Activated naive CD4-positive, alpha-beta T cell treated with anti-CD3 and anti-CD28 coated beads for 36 hours (primary cell): Measurements from ENCODE around the gene HMGXB3. TPM values are rescaled to one million over a fixed set of nuclear protein-coding genes. Genes with fewer than 3 reads are reported as not detected.
A peak's percentile ranks its signal among the peaks of the same experiment; 100 is the strongest.

Experiments used
- CTCF ChIA-PET: fragments of 350-600 bp; sonication (Branson Sonifier 250); formaldehyde crosslinking; loops from one replicate; lab custom pipeline; 2021; ENCODE audit warnings: antibody characterized with exemption; lab: Charles Lee
- DNase-seq: peaks from one replicate; pipeline ENCODE4 v3.0.0-alpha.2; 2020
- H3K27ac Mint-ChIP-seq: one replicate; pipeline ENCODE4 v1.8.0; 2021; ENCODE audit warnings: mild to moderate bottlenecking, mixed read lengths
- H3K27me3 Mint-ChIP-seq: one replicate; pipeline ENCODE4 v1.8.0; 2021; ENCODE audit warnings: low read depth, mixed read lengths
- H3K36me3 Mint-ChIP-seq: one replicate; pipeline ENCODE4 v1.8.0; 2021; ENCODE audit warnings: low read depth, mixed read lengths
- H3K4me1 Mint-ChIP-seq: one replicate; pipeline ENCODE4 v1.8.0; 2021; ENCODE audit warnings: low read depth, mixed read lengths
- H3K4me3 Mint-ChIP-seq: one replicate; pipeline ENCODE4 v1.8.0; 2021; ENCODE audit warnings: mild to moderate bottlenecking, moderate library complexity, mixed read lengths
- H3K9me3 Mint-ChIP-seq: one replicate; pipeline ENCODE4 v1.8.0; 2021; ENCODE audit warnings: mixed read lengths
- intact Hi-C: fragments of 100-400 bp; cut with micrococcal nuclease; formaldehyde crosslinking; loops from one replicate; pipeline ENCODE4 v1.15.1; 2023
- total RNA-seq, 2 experiments: library from RNA; stranded (reverse); gene quantifications; one replicate each; pipeline ENCODE4 v1.2.3, GENCODE V29; 2021

Gene HMGXB3, protein sequence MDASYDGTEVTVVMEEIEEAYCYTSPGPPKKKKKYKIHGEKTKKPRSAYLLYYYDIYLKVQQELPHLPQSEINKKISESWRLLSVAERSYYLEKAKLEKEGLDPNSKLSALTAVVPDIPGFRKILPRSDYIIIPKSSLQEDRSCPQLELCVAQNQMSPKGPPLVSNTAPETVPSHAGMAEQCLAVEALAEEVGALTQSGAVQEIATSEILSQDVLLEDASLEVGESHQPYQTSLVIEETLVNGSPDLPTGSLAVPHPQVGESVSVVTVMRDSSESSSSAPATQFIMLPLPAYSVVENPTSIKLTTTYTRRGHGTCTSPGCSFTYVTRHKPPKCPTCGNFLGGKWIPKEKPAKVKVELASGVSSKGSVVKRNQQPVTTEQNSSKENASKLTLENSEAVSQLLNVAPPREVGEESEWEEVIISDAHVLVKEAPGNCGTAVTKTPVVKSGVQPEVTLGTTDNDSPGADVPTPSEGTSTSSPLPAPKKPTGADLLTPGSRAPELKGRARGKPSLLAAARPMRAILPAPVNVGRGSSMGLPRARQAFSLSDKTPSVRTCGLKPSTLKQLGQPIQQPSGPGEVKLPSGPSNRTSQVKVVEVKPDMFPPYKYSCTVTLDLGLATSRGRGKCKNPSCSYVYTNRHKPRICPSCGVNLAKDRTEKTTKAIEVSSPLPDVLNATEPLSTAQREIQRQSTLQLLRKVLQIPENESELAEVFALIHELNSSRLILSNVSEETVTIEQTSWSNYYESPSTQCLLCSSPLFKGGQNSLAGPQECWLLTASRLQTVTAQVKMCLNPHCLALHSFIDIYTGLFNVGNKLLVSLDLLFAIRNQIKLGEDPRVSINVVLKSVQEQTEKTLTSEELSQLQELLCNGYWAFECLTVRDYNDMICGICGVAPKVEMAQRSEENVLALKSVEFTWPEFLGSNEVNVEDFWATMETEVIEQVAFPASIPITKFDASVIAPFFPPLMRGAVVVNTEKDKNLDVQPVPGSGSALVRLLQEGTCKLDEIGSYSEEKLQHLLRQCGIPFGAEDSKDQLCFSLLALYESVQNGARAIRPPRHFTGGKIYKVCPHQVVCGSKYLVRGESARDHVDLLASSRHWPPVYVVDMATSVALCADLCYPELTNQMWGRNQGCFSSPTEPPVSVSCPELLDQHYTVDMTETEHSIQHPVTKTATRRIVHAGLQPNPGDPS (N-terminal part only)
- 10 to 100 TPM; 24.3 to 26.8 TPM for total RNA-seq

DNA sequence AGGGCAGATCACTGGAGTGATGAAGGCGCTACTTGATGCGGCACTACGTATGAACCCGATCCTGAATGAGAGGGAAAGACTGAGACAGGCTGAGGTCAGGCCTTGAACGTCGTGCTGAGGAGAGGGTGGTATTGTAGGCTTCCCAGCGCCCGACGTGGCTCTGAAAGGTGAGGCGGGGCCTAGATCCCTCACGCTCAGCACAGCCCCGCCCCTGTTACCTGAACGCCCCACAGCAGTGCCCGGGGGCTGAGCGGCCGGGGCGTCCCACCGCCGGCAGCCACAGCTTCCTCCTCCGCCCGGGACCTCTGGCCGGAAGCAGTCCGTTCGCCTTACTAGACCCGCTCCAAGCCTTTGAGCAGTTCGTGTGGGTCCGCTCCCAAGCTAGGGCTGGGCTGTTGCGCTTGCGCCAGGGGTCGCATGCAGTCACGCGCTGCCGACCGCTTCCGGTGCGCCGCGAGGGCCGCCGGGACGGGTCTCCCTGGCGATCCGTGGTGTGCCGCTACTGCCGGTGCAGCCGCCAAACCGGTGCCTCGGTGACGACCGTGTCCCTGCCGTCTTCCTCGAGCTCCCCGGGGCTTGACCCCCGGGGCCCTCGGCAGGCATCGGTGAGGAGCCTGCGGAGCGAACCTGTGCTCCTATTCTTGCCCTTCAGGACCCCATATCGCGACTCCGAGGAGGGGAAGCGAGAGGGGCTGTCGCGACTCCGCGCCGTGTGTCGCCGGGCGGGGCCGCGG, at the start of gene HMGXB3, which contains the start of gene TIGD6:
TSS of gene HMGXB3 (plus strand) at position 484 of the 734 bp plus-strand sequence. CDS start 4,114 bp downstream, outside the sequence.
TSS of gene TIGD6 (minus strand) at position 399 of the 734 bp plus-strand sequence. CDS start 4,306 bp downstream, outside the sequence.
- peaks cover 39% of the 10 kb centered on the region for H3K4me1 Mint-ChIP-seq
- intact Hi-C loops: loop anchor here (1.0 to 5.0 kb wide), 7 partner anchors 40 to 1618 kb away; partner anchors contain the start of genes CD74, FBXO38, PPARGC1B and SLC26A2
- peaks cover 11% of the 10 kb centered on the region for H3K36me3 Mint-ChIP-seq
- no peaks in the 10 kb centered on the region for H3K9me3 Mint-ChIP-seq
- H3K27me3 Mint-ChIP-seq: no peaks in the 10 kb centered on the region
- H3K27ac Mint-ChIP-seq: peak within 1 kb of the TSS; percentile 85
- peak within 1 kb of the TSS; percentile 86 for H3K4me3 Mint-ChIP-seq
- DNase-seq: peak; percentile 91
- CTCF ChIA-PET: interaction anchor here (1.4 to 2.4 kb wide), 2 partner anchors 10 to 39 kb away, joined by 5 to 14 read pairs; no protein-coding TSS in a partner anchor

DNA sequence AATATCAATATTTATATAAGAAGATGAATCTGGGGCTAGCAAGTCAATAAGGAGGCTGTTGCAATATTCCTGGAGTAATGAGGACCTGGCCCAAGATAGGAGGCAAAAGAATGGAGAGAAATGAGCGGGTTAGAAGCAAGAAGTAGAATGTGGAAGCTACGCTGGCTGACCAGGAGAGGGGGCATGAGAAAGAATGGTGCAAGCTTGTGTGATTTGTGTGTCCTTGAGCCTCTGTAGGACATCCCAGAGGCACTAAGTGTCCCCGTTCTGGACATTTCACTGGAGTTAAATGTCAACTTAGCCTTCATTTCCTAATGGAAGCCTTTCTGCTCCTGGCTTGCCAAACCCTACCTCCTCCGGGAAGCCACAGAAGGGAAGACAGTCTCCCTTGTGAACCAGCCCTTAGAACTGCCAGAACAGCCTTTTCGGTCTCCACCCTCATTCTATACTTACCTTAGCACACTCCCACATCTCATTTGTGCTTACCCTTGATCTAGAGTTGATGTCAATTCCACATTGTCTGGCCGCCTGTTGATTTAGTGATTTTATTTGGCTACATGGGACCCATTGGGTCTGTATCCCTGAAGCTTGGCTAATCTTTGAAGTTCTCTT, 49.3 kb upstream of the HMGXB3 start:
- Mint-ChIP-seq H3K4me1 (no peaks in the 10 kb centered on the region), H3K36me3 (no peaks in the 10 kb centered on the region), H3K4me3 (no peak overlapping the region), H3K27ac (no peak overlapping the region), H3K27me3 (peaks cover 2% of the 10 kb centered on the region), H3K9me3 (no peaks in the 10 kb centered on the region)
- CTCF ChIA-PET: interaction anchor here (1.0 to 1.4 kb wide), 4 partner anchors 8 to 39 kb away, joined by 3 to 6 read pairs (median 4); no protein-coding TSS in a partner anchor
- intact Hi-C loops: no loop called here
- no peak for DNase-seq

DNA sequence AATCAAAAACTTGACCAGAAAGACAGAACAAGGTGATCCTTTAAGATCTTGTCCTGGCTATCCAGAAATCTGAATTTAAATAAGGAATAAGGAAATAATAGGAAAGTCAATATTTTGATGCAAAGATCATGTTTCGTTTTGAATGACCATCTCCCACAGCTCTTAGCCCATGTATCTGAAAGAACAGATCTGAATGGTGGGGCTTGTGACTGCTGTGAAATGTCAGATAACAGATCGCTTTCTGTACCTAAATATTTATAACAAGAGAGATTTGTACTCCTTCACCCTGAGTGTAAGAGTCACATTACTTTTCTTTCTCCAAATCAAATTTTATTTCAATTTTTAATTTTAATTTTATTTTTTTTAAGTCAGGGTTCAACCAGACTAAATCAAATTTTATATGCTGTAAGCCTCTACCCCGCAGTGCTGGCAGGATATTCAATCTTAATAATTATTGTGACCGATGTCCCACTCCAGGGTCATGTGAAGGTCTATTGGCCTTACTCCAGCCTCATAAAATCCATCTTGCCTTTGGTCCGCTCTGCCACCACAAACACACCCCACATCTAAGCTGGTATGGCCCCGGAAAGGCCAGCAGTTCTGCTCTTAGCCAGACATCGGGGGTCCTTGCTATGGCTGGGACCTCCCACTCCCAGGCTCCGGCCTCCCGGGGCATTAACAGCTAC, 47.0 kb upstream of the HMGXB3 start:
- intact Hi-C loops: no loop called here
- no peak overlapping the region for H3K27ac Mint-ChIP-seq
- H3K36me3 Mint-ChIP-seq: no peaks in the 10 kb centered on the region
- H3K4me3 Mint-ChIP-seq: no peak overlapping the region
- H3K9me3 Mint-ChIP-seq: no peaks in the 10 kb centered on the region
- DNase-seq: no peak
- H3K27me3 Mint-ChIP-seq: peaks cover 2% of the 10 kb centered on the region
- CTCF ChIA-PET: no interaction called here
- no peaks in the 10 kb centered on the region for H3K4me1 Mint-ChIP-seq

DNA sequence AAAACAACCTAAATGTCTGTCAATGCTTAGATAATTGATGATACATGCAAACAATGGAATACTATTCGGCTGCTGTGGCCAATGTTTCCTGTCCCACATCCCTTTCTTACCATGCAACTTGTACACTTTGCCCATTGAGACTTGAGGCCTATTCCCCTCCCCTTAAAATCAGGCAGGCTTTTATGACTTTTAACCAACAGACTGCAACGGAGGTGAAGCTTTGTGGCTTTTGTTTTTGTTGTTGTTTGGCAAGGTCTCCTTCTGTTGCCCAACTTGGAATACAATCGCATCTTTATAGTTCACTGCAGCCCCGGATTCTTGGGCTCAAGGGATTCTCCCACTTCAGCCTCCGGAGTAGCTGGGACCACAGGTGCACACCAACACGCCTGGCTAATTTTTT, 45.7 kb upstream of the HMGXB3 start:
- no peaks in the 10 kb centered on the region for H3K36me3 Mint-ChIP-seq
- CTCF ChIA-PET: interaction anchor here (1.3 kb wide), 1 partner anchor 121 kb away, joined by 3 read pairs; no protein-coding TSS in a partner anchor
- peaks cover 9% of the 10 kb centered on the region for H3K4me1 Mint-ChIP-seq
- H3K27ac Mint-ChIP-seq: no peak overlapping the region
- no peak overlapping the region for H3K4me3 Mint-ChIP-seq
- no peak for DNase-seq
- no peaks in the 10 kb centered on the region for H3K9me3 Mint-ChIP-seq
- intact Hi-C loops: no loop called here
- H3K27me3 Mint-ChIP-seq: no peaks in the 10 kb centered on the region

DNA sequence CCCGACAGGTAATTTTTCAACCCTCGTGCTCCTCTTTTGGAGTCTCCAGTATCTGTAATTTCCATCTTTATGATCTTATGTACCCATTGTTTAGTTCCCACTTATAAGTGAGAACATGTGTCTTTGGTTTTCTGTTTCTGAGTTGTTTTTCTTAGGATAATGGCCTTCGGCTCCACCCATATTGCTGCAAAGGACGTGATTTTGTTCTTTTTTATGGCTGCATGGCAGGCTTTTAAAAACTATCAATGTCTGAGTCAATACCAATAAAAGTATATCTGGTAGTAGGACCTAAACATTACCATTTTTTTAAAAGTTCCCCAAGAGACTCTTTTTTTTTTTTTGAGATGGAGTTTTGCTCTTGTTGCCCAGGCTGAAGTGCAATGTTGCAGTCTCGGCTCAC, 43.9 kb upstream of the HMGXB3 start:
- Mint-ChIP-seq H3K9me3 (no peaks in the 10 kb centered on the region), H3K27ac (no peak overlapping the region), H3K27me3 (no peaks in the 10 kb centered on the region), H3K4me3 (no peak overlapping the region), H3K36me3 (peaks cover 2% of the 10 kb centered on the region), H3K4me1 (peaks cover 19% of the 10 kb centered on the region)
- DNase-seq: no peak
- CTCF ChIA-PET: interaction anchor here (0.6 to 3.4 kb wide), 2 partner anchors 9 to 18 kb away, joined by 3 to 21 read pairs; no protein-coding TSS in a partner anchor
- intact Hi-C loops: no loop called here

DNA sequence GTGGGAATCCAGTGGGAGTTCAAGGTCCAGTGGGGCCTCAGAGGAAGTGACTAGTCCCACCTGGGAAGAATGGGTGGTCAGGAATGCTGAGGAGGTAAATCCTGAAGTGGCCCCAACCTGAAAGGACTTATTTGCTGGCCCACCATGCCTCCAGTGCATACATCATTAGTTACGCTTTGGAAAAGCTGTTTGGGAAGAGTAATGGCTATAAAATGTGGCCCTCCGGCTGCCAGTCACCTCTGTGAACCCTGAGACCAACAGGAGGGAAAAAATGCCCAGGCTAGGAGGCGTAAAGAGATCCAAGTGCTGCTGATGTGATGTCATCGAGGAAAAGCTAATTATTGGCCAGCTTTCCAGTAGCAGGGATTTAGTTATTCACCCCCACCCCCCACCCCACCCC, 42.7 kb upstream of the HMGXB3 start:
- DNase-seq: no peak
- Mint-ChIP-seq H3K4me1 (peaks cover 30% of the 10 kb centered on the region), H3K27ac (no peak overlapping the region), H3K27me3 (no peaks in the 10 kb centered on the region), H3K4me3 (no peak overlapping the region), H3K36me3 (peaks cover 2% of the 10 kb centered on the region), H3K9me3 (no peaks in the 10 kb centered on the region)
- intact Hi-C loops: no loop called here
- CTCF ChIA-PET: interaction anchor here (0.5 to 3.4 kb wide), 6 partner anchors 10 to 1363 kb away, joined by 3 to 27 read pairs (median 5); no protein-coding TSS in a partner anchor

DNA sequence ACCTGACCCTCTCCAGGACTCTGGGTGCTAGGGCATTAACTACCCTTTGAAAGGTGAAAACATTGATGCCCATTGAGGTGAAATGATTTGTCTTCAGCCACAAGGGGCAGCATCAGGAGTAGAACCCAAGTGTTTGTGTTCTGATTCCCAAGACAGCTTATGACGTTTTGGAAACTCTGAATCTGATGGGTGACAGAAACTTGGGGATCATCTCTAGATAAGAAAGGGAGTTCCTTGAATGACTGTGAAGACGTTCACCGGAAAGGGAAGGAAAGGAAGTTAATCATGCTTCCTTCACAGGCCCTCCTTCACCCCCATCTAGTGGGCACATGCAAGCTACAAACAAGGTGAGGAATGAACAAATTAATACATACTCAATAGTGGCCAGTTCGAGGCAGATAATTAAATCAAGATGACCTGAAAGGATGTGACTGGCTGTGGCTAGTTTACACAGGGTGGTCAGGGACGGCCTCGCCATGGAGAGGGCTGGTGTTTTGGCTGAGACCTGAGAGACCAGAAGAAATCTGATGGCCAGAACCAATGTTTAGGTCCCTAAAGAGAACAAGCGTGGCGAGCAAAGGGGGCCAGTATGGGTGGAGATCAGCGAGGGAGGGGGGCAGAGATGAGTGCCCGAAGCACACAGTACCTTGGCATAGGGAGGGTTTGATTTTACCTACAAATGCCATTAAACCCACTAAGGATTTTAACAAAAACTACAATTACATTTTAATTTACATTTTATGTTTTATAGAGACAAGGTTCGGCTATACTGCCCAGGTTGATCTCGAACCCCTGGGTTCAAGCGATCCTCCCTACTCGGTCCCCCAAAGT, 40.9 kb upstream of the HMGXB3 start:
- peak overlapping the region; percentile 98 for H3K4me3 Mint-ChIP-seq
- CTCF ChIA-PET: interaction anchor here (0.7 to 3.4 kb wide), 15 partner anchors 9 to 365 kb away, joined by 3 to 27 read pairs (median 4); no protein-coding TSS in a partner anchor
- no peaks in the 10 kb centered on the region for H3K9me3 Mint-ChIP-seq
- intact Hi-C loops: loop anchor here (1.0 to 10.0 kb wide), 15 partner anchors 19 to 615 kb away; partner anchors contain the start of genes CD74, GRPEL2, HMGXB3 and TCOF1
- peaks cover 30% of the 10 kb centered on the region for H3K4me1 Mint-ChIP-seq
- H3K27me3 Mint-ChIP-seq: no peaks in the 10 kb centered on the region
- H3K27ac Mint-ChIP-seq: peak overlapping the region; percentile 100
- H3K36me3 Mint-ChIP-seq: peaks cover 2% of the 10 kb centered on the region
- peak; percentile 75 for DNase-seq

DNA sequence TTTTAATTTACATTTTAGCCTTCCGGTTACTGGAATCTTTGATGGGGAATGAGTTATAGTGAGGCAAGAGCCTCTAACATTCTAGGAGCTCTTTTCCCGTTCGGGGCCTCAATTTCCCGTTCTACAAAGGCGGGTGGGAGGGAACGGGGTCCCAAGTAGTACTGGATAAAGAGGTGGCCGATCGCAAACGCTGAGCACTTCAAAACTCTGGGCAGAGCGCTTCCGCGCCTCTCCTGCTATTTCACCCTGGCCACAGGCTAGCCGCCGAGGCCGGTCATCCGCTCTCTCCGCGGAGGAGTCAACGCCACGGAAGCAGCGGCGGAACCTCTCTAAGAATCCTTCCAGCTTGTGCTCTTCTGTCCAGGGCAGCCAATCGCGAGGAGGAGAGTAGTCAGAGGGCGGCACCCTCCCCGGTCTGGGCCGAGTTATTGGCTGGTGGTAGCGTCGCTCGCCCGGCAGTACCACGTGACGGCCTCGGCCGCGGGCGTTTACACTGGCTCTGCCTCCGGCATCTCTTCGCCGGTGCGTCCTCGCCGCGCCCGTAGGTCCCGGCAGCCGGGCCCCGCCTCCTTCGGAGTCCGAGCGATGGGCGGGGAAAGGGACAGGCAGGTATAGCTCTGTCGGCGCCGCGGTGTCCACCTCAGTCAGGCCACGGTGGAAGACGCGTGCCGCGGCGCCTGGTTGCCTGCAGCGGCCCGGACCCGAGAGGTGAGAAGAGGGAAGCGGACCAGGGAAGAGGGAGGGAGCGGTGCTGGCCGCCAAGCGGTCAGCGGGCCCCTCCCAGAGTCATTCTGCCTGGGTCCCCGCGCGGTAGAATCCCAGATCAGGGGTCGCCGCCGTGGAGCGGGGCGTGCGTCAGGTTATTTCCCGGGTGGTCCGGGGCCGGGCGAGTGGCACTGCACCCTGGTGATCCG, 40.0 kb upstream of the HMGXB3 start, which contains the start of gene SLC26A2:
TSS of gene SLC26A2 (plus strand) at position 487 of the 914 bp plus-strand sequence. CDS start 16,895 bp downstream, outside the sequence.
- no peaks in the 10 kb centered on the region for H3K27me3 Mint-ChIP-seq
- peak within 1 kb of the TSS; percentile 100 for H3K27ac Mint-ChIP-seq
- H3K9me3 Mint-ChIP-seq: no peaks in the 10 kb centered on the region
- peaks cover 30% of the 10 kb centered on the region for H3K4me1 Mint-ChIP-seq
- DNase-seq: peak; percentile 97
- H3K36me3 Mint-ChIP-seq: peaks cover 2% of the 10 kb centered on the region
- CTCF ChIA-PET: interaction anchor here (0.5 to 3.0 kb wide), 16 partner anchors 11 to 1373 kb away, joined by 3 to 50 read pairs (median 3); no protein-coding TSS in a partner anchor
- H3K4me3 Mint-ChIP-seq: peak within 1 kb of the TSS; percentile 98
- intact Hi-C loops: loop anchor here (1.0 to 10.0 kb wide), 8 partner anchors 40 to 616 kb away; partner anchors contain the start of genes CD74, GRPEL2, HMGXB3 and TCOF1
